ENCODE data around the gene RABGAP1L. TPM values are rescaled to one million over a fixed set of nuclear protein-coding genes. Genes with fewer than 3 reads are reported as not detected.
A peak's percentile ranks its signal among the peaks of the same experiment; 100 is the strongest.

RABGAP1L gene
- total RNA-seq, 4 donors from 2014 or later: 31.2 to 115 (median 62.5) TPM

DNA sequence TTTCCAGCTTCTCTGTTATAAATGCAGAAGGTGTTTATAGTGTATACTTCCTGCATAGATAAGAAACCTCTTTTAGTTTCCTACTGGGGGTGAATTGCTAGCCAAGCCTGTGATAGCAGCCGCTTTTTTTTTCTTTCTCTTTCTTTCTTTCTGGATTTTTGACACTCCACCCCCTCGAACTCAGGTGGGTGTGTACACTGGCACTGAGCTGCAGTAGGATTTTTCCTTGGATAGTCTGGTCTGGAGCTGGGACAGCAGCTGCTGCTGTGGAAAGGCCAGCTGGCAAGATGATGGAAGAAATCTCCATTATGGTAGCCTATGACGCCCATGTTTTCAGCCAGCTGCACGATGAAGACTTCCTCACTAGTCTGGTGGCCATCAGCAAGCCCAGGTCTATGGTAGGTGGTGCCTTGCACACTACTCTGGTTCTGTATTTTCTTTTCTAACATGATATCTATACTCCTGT lies 717.9 kb downstream of the RABGAP1L start:
- 51% methylated on average over 4 of the region's 4 CpGs; no CpG with 5 or more reads in 1 of the 2 donors for WGBS, 2 donors (ENCODE audit: low coverage in 1 of 2)
- Histone ChIP-seq H3K27ac (no peak overlapping the region), H3K36me3 (no peaks in the 10 kb centered on the region), H3K27me3 (no peaks in the 10 kb centered on the region), H3K9me3 (no peaks in the 10 kb centered on the region), H3K4me1 (peaks cover 0 to 8% (median 0%) of the 10 kb centered on the region in 3 donors), H3K4me3 (peak overlapping the region in 1 of 2 donors; percentile 1)
- no peak for ATAC-seq
- TF ChIP-seq POLR2A (IDR thresholded peaks at IDR 0.05): no peak
- no peak for TF ChIP-seq EP300 (IDR thresholded peaks at IDR 0.05)
- TF ChIP-seq POLR2AphosphoS5 (IDR thresholded peaks at IDR 0.05): no peak
- TF ChIP-seq, protein P1, sequence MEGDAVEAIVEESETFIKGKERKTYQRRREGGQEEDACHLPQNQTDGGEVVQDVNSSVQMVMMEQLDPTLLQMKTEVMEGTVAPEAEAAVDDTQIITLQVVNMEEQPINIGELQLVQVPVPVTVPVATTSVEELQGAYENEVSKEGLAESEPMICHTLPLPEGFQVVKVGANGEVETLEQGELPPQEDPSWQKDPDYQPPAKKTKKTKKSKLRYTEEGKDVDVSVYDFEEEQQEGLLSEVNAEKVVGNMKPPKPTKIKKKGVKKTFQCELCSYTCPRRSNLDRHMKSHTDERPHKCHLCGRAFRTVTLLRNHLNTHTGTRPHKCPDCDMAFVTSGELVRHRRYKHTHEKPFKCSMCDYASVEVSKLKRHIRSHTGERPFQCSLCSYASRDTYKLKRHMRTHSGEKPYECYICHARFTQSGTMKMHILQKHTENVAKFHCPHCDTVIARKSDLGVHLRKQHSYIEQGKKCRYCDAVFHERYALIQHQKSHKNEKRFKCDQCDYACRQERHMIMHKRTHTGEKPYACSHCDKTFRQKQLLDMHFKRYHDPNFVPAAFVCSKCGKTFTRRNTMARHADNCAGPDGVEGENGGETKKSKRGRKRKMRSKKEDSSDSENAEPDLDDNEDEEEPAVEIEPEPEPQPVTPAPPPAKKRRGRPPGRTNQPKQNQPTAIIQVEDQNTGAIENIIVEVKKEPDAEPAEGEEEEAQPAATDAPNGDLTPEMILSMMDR (IDR thresholded peaks at IDR 0.05): no peak

DNA sequence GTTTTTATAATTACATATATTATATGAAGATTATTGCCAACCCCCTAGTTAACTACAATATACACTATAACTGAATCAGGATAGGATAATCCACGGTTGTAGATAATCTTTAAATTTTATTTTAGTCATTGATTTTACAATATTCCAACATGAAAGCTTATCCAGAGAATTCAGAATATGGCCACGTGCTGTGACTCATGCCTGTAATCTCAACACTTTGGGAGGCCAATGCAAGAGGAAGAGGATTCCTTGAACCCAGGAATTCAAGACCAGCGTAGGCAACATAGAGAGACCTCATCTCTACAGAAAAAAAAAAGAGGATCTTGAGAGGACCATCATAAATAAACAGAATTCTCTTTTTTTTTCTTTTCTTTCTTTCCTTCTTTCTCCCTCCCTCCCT lies 720.9 kb downstream of the RABGAP1L start:
- no peak for ATAC-seq
- no peaks in the 10 kb centered on the region for H3K27me3 ChIP-seq
- WGBS, 2 donors (ENCODE audit: low coverage in 1 of 2): 89 to 97% methylated on average over 3 of the region's 3 CpGs
- no peak overlapping the region for H3K27ac ChIP-seq
- peaks cover 0 to 7% (median 0%) of the 10 kb centered on the region in 3 donors for H3K4me1 ChIP-seq
- no peaks in the 10 kb centered on the region for H3K36me3 ChIP-seq
- H3K9me3 ChIP-seq: no peaks in the 10 kb centered on the region
- H3K4me3 ChIP-seq: no peak overlapping the region
- TF ChIP-seq EP300 (IDR thresholded peaks at IDR 0.05) (no peak), POLR2A (IDR thresholded peaks at IDR 0.05) (no peak), POLR2AphosphoS5 (IDR thresholded peaks at IDR 0.05) (no peak)
- TF ChIP-seq, protein P1 (IDR thresholded peaks at IDR 0.05): no peak

DNA sequence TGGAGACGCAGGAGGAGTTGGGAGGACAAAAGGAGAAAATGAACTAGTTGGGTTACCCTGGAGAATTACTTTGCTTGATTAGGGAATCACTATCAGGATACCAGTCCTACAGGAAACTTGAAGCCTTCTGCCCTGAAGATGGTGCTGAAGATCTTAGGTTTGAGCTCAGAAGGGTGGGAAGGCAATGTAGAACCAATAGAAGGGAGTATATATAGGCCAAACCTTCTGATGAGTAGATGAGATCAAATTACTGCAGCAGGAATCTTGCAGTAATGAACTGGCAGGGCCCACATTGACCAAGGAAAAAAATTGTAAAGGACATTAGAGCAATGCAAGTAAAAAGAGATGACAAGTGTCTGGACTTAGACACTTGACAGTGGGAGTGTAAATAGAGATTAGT lies 724.1 kb downstream of the RABGAP1L start:
- Histone ChIP-seq H3K9me3 (no peaks in the 10 kb centered on the region), H3K4me1 (no peaks in the 10 kb centered on the region), H3K27me3 (no peaks in the 10 kb centered on the region), H3K4me3 (no peak overlapping the region), H3K36me3 (no peaks in the 10 kb centered on the region), H3K27ac (no peak overlapping the region)
- no peak for ATAC-seq
- TF ChIP-seq EP300 (IDR thresholded peaks at IDR 0.05): no peak
- no peak for TF ChIP-seq POLR2AphosphoS5 (IDR thresholded peaks at IDR 0.05)
- no peak for TF ChIP-seq POLR2A (IDR thresholded peaks at IDR 0.05)
- TF ChIP-seq, protein P1 (IDR thresholded peaks at IDR 0.05): no peak
- WGBS, 2 donors (ENCODE audit: low coverage in 1 of 2): 80 to 100% methylated on average over 1 of the region's 1 CpG

DNA sequence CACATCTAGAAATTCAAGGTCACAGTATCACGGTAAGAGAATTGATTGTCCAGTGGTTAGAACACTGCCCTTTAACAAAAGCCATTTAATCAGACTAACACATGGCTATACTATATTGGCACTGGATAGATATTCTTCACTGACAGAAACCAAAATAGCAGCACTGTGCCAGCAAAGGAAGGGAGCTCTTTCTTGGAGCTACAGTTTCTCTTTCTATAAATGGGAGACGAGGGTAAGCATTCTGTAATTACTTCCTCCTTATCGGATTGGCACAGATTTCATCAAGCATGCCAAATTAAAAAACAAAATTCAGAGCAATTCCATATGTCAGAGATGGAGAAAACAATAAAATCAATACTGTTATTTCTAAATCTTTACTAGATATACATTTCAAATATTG lies 724.7 kb downstream of the RABGAP1L start:
- Histone ChIP-seq H3K27ac (no peak overlapping the region), H3K36me3 (no peaks in the 10 kb centered on the region), H3K4me1 (no peaks in the 10 kb centered on the region), H3K9me3 (no peaks in the 10 kb centered on the region), H3K27me3 (no peaks in the 10 kb centered on the region), H3K4me3 (no peak overlapping the region)
- TF ChIP-seq POLR2AphosphoS5 (IDR thresholded peaks at IDR 0.05) (no peak), EP300 (IDR thresholded peaks at IDR 0.05) (no peak), POLR2A (IDR thresholded peaks at IDR 0.05) (no peak)
- TF ChIP-seq, protein P1 (IDR thresholded peaks at IDR 0.05): no peak
- WGBS, 2 donors (ENCODE audit: low coverage in 1 of 2): 40 to 69% methylated on average over 2 to 3 of the region's 3 CpGs
- ATAC-seq: no peak

DNA sequence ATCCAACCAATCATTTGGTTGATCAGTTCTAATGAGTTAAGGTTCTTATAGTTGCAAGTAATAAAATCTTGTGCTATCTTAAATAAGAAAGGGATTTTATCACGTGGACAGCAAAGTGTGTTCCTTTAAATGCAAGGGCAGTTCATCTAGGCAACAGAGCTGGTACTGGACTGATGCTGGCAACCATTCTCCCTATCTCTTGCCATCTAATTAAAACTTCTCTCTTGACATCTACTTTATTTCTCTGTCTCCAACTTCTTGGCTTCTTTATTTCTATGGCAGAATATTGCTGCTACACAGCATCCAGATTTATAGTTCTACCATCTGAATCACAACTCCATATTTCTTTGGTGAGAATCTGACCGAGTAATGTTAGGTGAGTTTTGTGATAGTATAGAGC lies 725.2 kb downstream of the RABGAP1L start:
- no peaks in the 10 kb centered on the region for H3K9me3 ChIP-seq
- no peak for ATAC-seq
- H3K36me3 ChIP-seq: no peaks in the 10 kb centered on the region
- no peak overlapping the region for H3K27ac ChIP-seq
- no peak overlapping the region for H3K4me3 ChIP-seq
- no peaks in the 10 kb centered on the region for H3K4me1 ChIP-seq
- H3K27me3 ChIP-seq: no peaks in the 10 kb centered on the region
- WGBS, 2 donors (ENCODE audit: low coverage in 1 of 2): 67 to 69% methylated on average over 1 to 2 of the region's 2 CpGs
- no peak for TF ChIP-seq EP300 (IDR thresholded peaks at IDR 0.05)
- TF ChIP-seq, protein P1 (IDR thresholded peaks at IDR 0.05): no peak
- no peak for TF ChIP-seq POLR2AphosphoS5 (IDR thresholded peaks at IDR 0.05)
- TF ChIP-seq POLR2A (IDR thresholded peaks at IDR 0.05): no peak

Measured in gastroesophageal sphincter (tissue), 4 donors.